NCI-H524 (cell line): ENCODE data around the gene FOXP1.
A peak's percentile ranks its signal among the peaks of the same experiment; 100 is the strongest.

Source experiments
- DNase-seq, 2 experiments: peaks; one replicate each; lab custom pipeline; 2025; lab: John Stamatoyannopoulos, UW

Gene FOXP1

DNA sequence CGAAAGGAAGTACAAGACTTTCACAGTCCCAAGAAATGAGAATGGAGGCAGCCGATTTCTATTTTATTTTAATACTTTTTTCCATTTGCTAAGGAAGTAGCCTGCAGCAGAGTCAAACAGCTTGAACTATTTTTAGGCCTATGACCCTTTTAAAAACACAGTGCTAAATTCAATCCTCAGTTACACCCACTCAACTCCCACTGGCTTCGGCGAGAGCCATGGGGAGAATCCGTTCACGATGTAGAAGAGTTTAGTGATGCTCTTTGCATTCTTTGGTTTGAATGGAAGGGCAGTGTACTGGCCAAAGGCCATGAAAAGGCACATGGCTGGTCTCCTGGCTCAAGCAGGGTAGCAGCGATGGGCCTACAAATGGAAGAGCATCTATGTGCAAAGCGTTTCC is 343.5 kb downstream of the FOXP1 start:
- no peak for DNase-seq

DNA sequence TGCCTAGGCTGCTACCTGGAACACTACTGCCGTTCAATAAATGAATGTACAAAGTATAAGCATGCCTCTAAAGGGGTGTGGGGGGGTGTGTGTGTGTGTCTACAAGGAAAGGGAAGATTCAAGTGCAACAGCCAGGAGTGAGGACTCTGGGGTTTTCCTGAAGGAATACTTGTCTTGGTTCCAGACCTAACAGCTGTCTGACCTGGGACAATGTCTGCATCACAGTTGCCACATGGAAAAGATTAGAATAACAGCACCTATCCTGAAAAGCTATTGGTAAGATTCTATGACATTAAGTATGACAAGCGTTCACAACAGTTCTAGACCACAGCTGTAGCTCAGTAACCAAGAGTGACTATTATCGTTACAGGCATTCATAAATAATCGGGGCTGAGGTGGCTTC is 345.2 kb downstream of the FOXP1 start:
- DNase-seq, result peak; percentile 6 to 33

DNA sequence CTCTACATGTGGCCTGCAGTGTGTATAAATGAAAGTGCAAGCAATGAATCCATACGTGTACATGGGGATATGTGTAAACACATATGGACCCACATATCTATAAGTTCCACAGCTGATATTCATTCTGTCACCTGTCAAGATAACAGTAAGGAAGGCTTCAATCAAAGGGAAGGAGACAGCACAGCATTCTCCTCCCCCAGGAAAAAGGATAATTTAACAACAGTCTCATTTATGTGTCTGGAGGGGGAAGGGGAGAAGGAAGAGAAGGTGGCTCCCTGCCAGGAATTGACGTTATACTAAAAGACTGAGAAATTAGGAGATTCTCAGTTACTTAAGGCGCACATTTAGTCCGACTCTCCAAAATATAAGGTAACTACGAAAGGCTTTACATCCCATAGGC is 345.9 kb downstream of the FOXP1 start:
- DNase-seq, result no peak

DNA sequence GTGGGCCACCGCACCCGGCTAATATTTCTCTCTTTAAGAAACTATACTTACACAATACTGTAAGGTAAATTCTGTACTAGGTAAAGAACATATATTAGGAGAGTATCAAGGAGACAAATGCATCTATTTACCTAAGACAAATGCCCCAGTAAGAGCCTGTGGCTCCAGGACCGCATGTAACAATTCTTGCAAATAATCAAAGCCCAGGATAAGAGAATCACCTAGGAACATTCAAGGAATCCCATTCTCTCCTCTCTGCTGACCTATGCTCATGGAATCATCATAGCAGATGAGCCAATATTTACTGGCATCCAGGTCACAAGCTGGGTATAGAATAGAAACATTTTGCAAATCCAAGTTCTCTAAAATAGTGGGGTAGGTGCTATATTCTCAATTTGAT is 347.7 kb downstream of the FOXP1 start:
- DNase-seq, result no peak

DNA sequence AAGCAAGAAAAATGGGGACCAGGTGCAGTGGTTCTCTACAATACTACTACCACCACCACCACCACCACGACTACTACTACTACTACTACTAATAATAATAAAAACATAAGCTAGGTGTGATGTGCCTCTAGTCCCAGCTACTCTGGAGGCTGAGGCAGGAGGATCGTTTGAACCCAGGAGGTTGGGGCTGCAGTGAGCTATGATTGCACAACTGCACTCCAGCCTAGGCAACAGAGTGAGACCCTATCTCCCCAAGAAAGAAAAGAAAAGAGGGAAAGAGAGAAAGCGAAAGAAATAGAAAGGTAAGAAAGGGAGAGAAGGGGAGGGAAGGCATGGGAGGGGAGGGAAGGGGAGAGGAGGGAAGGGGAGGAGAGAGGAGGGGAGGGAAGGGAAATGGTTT is 350.6 kb downstream of the FOXP1 start:
- no peak for DNase-seq

- DNase-seq, result no peak
These were observed 351.3 kb downstream of the FOXP1 start for GRCh38 chr3:71232175-71232679.

- DNase-seq, result no peak
These were observed 351.8 kb downstream of the FOXP1 start for GRCh38 chr3:71231680-71232079.

DNA sequence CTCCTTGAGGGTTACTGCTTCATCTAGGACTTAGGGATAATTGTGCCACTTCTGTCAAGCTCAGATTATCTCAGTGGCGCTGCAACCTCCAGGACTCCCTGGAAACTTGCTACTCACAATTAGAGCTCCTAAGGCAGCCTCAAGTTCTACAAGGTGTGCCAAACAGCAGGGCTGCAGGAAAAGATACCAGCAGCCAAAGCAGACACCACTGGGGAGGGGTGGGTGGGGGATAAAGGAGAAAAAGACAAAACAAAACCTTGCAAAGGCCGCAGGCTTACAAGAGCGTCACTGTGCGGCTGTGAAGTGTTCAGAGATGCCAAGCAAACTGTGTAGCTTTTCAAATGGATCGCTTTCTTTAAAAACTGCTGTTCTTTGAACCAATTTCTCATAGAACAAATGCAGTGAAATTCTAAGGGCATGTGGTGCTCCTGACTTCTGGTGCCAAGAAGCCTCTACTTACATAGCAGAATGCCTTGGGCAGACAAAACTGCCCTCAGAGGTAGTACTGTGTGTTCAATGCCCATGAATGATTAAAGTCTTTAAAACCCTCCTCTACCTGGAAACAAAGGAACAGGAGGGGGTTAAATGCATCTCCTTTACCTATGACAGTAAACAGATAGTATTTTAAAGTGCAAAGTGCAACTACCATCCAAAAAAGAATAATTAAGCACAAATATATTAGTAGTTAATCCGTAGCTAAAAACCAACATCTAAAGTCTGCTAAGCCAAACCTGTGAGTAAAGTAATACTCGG is 353.4 kb downstream of the FOXP1 start:
- DNase-seq, result peak in 1 of 2 experiments; percentile 29

DNA sequence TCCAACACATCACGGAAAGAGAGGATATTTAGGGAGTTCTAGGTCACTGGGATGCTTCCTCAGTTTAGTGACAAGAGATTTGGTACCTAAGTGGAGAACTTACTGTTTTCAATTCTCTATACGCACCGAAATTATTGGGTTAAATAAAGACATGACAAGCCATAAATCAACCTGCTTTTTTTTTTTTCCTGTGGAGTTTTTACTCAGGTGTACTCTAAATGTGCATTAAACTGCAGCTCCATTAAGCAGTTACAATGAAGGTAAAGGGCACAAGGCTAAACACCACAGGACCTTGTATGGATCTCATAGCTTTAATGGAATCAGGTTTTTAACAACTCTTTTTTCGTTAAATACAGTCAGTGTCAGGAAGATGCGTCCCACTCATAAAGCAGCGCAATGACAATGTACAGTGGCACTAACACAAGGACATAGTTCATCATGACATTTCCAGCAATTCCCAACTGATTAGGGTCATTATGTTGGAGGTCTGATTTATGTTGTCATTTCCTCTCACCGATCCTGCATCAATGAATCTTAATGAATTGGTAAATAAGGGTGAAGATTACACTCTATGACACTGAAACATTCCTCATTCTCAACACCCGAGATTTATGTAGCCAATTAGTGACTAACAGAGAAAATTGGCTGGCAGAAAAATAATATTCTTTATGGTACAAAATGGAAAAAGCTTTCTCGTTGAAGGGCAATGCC is 355.2 kb downstream of the FOXP1 start:
- no peak for DNase-seq

DNA sequence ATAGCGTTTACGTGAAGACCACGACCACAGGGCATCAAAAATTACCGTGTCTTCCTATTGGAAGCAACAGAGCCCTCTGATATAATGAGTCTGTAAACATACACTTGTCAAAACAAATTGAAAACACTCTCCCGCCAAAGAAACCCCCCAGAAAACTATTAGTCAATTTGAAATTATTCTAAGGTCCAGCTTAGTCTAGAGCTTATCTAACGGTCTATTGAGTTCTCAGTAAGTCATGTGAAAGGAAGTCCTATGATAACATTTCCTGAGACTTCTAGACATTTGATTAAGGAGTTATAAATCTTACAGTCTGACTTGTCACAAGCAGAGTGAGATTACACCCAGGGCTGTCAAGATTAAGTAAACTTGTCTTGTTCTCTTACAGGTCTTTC is 356.3 kb downstream of the FOXP1 start:
- DNase-seq, result no peak

DNA sequence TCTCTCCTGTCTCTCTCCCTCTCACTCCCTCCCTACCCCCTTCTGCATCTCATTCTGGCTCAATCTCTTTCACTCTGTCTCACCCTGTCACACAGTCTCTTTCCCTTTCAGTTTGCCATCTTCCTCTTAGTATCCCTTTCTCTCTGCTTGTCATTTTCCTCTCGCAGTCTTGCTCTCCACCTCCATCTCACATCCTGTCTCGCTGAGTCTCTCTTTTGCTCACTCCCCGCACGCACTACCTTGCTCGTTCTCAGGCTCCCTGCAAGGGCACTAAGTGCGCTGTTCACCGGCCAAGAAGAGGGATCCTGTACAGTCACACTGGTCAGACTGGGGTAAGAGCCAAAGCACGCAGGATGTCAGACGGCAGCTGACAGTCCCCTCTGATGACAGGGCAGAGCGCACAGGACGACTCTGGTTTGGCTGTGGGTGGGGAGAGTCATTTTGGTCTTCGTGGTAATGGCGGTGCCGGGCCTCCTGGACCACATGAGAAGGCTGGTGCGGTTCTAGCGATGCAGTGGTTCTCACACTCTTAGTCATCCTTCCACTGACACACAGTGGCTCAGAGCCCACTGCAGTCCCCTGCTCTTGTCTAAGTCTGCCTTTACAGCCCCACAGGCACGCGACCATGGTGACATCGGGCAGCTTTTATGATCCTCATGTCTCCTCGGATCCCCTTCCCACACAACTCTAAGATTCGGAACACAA is 356.8 kb downstream of the FOXP1 start:
- DNase-seq, result no peak

GRCh38 chr3:71225951-71226564 is 357.5 kb downstream of the FOXP1 start:
- DNase-seq, result no peak

DNA sequence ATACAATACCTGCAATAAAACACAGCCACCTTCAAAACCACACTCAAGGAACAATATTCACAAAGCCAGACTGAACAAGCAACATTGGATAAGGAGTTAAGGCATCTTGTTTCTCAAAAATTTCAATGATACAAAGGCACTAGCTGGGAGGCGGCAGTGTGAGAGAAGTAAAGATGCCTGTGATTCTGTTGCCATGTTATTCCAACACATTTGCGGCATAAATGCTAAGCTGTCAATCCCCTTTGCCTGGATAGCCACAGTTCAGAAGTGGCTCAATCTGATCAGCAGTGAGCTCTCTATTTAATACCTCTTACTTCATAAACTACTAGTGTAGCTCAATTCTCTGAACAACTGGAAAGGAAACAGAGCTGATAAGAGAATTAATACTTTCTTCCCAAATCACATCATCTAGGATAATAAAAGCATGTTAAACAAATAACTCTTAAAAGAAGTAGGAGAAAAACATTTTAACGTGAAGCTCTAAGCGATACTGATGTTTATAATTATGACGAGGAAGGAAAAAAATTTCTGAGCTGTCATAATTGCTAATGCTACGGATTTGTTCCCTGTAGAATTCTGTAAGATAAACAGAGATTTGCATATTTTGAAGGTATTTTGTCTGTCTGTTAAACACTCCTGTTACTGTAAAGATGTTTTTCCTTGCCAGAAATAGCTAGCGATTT is 358.4 kb downstream of the FOXP1 start:
- DNase-seq, result no peak

DNA sequence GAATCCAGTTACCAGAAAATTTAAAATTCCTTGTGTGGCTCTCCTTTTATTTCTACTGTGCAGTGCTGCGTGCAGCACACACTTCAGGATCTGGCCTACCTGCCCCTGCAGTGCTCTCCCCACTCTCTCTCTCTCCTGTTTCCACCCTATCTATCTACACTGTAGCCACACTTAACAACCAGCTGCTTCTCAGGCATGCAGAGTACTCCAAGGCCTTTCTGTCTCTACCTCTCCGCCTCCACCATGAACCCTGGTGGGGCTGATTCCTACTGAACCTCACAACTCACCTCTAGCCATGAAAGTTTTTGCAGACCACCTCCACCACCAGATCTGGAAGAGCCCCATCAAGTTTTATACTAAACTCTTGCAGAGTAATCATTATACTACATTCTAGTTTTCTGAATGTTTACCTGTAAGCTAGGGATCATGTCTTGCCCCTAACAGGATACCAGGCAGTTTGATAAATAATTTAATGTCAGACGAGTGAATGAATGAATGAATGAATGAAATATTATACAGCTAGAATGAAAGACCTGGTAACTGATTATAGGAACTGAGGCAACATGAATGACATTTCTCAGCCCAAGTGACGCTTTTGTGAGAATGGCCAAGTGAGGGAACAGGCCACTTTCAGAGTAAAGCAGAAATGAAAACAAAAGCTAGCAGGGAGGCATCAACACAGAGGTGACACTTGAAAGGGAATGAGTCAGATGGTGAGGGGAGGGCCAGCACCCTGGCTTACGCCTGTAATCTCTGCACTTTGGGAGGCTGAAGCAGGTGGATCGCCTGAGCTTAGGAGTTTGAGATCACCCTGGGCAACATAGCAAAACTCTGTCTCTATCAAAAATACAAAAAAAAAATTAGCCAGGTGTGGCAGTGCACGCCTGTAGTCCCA is 363.5 kb downstream of the FOXP1 start:
- peak in 1 of 2 experiments; percentile 14 for DNase-seq

- DNase-seq, result no peak
These were observed 365.0 kb downstream of the FOXP1 start for GRCh38 chr3:71218508-71218907.

- no peak for DNase-seq
These were observed 365.8 kb downstream of the FOXP1 start for GRCh38 chr3:71217640-71218222.

DNA sequence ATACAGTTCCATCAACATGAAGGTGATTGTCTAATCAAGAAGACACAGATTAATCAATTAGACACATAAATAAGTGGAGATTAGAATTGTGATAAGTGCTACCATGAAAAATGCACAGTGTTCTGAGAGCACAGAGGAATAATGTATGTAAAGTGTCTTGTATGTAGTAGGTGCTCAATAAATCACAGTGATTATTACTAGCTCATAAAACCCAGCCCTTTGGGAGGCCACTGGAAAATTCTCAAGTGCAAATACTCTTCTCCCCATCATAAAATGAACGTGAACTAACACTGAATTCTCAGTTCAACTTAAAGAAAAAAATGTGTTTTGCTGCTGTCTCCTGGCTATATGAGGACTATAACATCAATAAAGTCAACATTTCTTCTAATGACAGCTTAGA is 368.2 kb downstream of the FOXP1 start:
- DNase-seq, result no peak

GRCh38 chr3:71214797-71215196 is 368.7 kb downstream of the FOXP1 start:
- no peak for DNase-seq

- no peak for DNase-seq
These were observed 369.5 kb downstream of the FOXP1 start for GRCh38 chr3:71214016-71214415.

DNA sequence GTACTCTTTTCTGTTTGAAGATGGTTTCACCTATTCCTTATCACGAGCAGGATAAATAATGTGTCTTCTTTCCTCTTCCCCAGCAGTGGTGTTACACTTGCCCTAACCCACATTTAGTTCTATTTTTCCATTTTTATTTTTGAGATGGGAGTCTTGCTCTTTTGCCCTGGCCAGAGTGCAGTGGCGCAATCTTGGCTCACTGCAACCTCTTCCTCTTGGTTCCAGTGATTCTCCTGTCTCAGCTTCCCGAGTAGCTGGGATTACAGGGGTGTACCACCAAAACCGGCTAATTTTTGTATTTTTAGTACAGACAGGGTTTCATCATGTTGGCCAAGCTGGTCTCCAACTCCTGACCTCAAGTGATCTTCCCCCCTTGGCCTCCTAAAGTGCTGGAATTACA is 372.4 kb downstream of the FOXP1 start:
- DNase-seq, result no peak
